Breast epithelium (tissue), 3 donors: ENCODE results near the gene LCLAT1.

Source experiments
- CTCF ChIP-seq, 3 donors: fragments of 450-650 bp; IDR thresholded peaks; one replicate each; pipeline ENCODE4 v1.5.1; 2016 to 2017; ENCODE audit warnings: antibody characterized with exemption in 3 of 3, mild to moderate bottlenecking in 3 of 3, moderate library complexity in 3 of 3
- POLR2A ChIP-seq: fragments of 450-650 bp; IDR thresholded peaks from one replicate; pipeline ENCODE4 v1.6.1; 2016; ENCODE audit warnings: antibody characterized with exemption, mild to moderate bottlenecking, moderate library complexity

DNA sequence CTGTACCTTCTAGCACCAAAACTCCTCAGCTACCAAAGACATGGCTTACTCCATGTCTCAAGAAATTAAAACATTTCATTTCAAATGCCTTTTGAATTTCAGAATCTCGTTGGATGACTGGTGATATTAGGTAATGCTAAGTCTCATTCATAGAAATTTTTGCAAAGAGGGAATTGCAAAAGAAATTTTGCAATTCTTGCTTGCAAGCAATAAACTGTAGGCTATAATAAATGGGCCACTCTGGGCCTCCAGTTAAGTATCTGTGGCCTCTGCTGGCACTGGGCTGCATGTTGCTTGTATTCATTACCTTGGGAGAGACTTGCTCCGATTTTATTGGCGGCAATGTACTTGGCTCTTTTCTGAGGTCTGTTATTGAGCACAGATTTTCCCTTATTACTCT lies 2.8 kb upstream of the LCLAT1 start:
- TF ChIP-seq POLR2A: no peak
- TF ChIP-seq CTCF (IDR thresholded peaks at IDR 0.05): no peak
